HG02642 (cell line): ENCODE measurements around the gene TMTC1.

Experiments used
- ATAC-seq: cut with Tn5 transposase; IDR thresholded peaks from one replicate; pipeline ENCODE4 v1.9.1; 2021; ENCODE audit warnings: mild to moderate bottlenecking; ENCODE audit not compliant: unreplicated experiment, poor library complexity

The TMTC1 gene

DNA sequence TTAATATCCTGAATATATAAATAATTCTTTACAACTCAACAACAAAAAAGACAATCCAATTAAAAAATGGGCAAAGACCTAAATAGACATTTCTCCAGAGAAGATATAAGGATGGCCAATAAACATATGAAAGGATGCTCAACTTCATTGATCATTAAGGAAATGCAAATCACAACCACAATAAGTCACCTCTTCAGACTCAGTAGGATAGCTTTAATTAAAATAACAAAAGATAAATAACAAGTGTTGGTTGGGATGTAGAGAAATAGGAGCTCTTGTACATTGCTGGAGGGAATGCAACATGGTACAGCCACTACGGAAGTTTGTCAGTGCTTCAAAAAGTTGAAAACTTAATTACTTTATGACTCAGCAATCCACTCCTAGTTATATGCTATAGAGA lies 156.5 kb downstream of the TMTC1 start:
- ATAC-seq = no peak

GRCh38 chr12:29625359-29625953 lies 158.3 kb downstream of the TMTC1 start:
- no peak for ATAC-seq

DNA sequence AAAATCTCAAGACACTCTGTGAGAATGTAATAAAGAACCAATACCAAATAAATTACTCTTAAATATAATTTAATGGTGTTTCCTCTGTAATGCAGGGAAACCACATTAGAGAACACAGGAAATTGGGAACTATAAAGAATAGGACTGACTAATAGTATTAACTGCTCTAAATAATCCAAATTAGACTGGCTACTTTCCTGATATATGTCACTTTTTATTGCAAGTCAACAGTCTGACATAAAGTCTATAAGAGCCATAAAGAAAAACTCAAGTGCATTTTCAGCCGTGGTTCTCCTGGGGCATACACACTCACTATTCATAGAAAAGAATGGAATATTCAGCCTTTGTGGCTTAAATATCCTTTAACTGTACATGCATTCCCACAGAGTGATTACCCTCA lies 161.5 kb downstream of the TMTC1 start:
- ATAC-seq = no peak

- no peak for ATAC-seq
These were observed 163.7 kb downstream of the TMTC1 start for GRCh38 chr12:29620030-29620429.

DNA sequence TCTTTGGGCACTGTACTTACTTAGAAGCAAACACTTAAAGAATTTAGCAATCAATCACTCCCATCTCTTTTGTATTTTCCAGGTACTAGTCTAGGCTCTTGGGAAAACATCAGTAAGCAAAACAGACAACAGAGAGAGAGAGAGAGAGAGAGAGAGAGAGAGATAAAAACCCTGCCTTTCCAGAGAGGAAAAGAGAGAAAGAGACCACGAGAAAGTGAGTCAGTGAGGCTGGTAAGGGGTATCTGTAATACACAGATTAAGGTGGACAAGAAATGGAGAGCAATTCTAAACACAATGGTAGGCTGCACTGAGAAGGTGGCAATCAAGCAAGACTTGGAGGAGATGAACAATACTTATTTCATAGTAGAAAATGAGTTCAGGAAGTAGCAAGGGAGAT lies 166.3 kb downstream of the TMTC1 start:
- no peak for ATAC-seq

GRCh38 chr12:29616664-29617406 lies 166.9 kb downstream of the TMTC1 start:
- no peak for ATAC-seq

GRCh38 chr12:29614694-29615325 lies 168.9 kb downstream of the TMTC1 start:
- no peak for ATAC-seq

DNA sequence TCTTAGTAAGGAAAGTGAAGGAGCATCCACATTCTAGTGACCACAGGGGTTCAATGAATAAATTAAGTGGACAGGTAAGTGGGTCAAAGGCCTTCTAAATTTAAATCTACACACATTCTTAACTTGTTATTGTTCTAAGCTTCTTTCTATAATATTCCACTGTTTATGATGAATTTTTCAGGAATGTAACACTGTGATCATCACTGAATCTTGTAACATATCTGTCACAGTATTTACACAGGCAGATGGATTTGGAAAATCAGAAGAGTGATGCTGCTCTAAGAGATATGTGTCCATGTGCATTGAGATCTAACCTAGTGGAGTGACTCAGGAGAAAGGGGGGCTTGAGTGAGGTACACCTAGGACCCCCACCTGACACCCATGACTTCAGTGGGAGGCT lies 170.8 kb downstream of the TMTC1 start:
- ATAC-seq = no peak

DNA sequence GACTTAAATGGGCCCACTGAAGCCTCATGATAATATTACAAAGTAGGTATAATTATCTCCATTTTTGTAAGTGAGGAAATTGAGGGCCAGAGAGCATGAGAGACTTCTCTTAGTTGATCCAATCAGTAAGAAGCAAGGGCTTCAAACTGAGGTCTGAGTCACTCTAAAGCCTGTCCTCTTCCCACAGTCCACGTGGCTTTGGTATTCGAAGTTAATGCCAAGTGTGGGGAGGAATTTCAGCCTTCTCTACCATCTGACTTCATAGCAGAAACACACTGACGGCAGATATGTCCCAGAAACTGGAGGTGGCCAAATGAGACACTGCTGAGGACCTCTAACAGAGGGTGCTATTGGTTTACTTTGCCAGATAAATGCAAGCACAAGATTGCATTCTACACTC lies 171.8 kb downstream of the TMTC1 start:
- no peak for ATAC-seq

DNA sequence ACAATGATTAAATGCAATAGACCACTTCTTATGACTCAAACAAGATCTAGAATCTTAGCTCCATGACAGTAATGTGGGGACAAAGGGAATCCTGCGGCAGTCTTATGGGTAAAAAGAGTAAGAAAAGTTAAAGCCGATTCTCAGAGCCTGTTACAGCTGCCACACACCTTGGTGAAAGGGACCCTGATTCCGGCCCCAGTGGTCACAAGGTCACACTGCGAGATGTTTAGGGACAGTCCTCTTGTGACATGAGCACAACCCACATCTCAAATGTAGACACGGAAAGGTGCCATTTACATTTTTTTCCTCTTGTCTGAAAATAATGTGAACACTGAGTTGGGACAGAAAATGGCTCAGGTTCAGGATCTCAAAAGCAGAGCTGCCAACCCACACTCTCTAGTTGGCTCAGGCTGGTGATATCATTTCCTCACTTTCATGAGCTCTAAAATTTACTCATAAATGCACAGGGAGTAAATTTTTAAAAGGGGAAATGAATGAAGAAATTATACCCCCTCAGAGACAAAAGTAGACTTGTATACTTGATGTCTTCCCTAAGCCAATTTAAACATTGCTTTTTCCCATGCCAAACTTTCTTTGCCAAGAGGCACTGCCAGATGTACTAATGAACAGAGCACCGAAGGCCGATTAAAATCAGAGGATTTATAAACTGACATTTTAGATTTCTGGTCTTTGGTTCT lies 173.1 kb downstream of the TMTC1 start:
- no peak for ATAC-seq

DNA sequence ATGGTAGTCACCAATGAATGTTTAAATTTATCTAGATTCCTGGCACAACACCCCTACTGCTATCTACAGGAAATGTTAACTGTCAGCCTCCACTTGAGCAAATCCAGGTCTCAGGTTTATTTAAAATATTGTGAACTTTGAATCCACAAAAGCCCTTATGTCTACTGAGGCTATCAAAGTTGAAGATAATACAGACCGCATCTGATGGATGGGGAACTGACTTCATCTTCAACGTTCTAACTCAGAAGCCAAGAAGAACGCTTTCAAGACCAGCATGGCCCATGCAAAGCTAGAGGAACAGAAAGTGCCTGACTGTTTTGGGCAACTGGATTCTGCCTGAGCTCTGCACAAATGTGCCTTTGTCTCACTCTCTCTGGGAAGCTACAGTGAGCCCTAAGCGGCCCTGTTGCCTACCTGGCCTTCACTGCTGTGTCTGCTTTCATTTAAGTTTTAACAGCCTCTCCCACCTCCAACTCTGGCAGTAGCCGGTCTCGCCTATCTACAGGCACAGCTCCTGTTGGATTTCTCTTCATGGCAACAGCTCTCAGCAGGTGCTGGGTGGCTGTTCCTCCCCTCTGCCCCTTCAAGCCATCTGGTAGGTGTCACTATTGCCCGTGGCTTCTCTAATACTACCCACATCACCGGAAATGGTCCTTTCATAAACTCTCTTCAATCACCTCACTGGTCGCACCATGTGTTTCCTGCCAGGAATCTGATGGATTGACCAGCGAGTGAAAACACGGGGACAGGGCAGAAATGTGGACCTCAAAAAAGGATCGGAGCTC lies 174.1 kb downstream of the TMTC1 start:
- no peak for ATAC-seq

GRCh38 chr12:29608581-29608980 lies 175.2 kb downstream of the TMTC1 start:
- ATAC-seq = no peak

- ATAC-seq = no peak
These were observed 184.4 kb downstream of the TMTC1 start for GRCh38 chr12:29599381-29599780.

GRCh38 chr12:29595071-29595755 lies 188.5 kb downstream of the TMTC1 start:
- no peak for ATAC-seq

DNA sequence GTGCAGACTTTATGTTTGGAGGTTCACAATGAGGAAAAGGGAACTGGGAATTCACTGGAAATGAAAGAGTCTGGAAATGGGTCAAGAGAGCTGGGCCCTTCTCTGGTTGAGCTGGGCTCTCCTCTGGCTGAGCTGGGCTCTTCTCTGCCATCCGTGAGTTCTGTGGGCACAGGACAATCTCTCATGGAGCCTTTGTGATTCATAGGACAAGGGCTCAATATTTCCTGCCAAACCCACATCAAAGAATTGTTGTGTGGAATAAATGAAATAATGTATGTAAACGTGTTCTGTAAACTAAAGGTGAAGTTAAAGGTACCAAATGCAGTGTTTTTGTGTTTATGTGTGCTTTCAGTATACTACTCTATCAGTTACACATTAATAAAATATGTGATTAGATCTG lies 190.7 kb downstream of the TMTC1 start:
- no peak for ATAC-seq

DNA sequence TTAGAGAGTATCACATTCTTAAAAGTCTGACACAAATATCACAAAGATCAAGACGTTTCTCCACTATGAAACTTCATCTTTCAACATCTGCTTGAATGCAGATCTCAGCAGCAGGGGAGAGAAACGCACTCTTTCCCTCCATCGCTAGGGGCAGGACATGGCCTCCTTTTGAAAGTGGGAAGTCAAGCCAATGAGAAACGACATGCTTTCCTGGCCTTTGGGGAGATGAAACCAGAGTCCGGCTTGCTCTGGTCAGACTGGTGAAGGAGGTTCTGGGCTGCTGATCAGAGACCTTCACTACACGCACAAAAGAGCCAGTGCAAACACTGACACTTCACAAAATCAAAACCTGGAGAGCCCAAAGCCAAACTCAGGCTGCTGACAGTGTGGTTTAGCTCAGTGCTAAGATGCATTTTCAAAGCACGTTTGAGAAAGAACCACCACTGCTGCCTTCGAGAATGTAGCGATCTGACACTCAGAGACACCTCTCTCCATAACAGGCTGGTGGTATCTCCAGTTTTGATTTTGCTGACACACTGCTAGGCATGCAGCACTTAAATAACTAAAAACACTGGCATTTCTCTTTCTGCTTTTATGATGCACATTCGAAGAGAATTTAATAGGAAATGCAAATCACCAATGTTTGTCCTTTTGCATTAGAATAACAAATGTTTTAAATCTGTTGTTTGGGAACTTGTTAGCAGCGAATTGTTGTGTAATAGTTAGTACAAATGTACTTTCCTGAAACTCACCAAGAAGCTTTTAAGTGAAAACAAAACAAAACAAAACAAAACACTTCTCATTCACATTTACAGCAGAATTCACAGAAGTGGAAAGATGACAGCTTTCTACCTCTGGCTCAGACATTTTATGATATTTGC lies 192.4 kb downstream of the TMTC1 start:
- ATAC-seq = no peak

- ATAC-seq = no peak
These were observed 193.9 kb downstream of the TMTC1 start for GRCh38 chr12:29589851-29590250.

DNA sequence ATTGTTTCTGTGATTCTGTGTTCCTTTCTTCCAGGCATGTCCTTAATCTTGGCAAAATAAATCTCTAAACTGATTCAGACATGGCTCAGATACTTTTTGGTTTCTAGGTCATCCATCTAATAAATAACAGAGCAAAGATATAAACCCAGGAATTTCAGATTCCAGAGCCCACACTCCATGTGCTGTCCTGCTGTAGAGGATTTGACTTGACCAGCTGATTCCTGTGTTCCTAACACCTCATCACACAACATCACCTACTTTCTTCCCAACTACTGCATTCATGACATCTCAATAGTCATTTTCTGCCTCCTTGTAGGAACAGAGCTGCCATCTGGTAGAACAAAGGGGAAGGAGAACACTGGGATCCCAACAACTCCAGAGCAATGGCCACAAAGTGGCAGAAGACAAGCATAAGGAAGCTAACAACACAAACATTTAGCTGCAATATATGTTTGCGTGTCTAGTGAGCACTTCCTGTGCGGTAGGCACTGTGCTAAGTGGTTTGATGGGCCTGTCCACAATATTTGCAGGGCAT lies 194.4 kb downstream of the TMTC1 start:
- ATAC-seq = no peak
